Raji (cell line): ENCODE results near the gene TNK2.

Experiments
- POLR2A ChIP-seq: IDR thresholded peaks from 2 replicates; pipeline ENCODE4 v1.6.1; 2011; ENCODE audit warnings: low read depth, low read length, control low read depth; ENCODE audit not compliant: insufficient read depth

The TNK2 gene

GRCh38 chr3:195876297-195877064 lies 31.9 kb downstream of the TNK2 start:
- TF ChIP-seq POLR2A = no peak

- no peak for TF ChIP-seq POLR2A
These were observed 32.7 kb downstream of the TNK2 start for GRCh38 chr3:195875482-195876236.

- no peak for TF ChIP-seq POLR2A
These were observed 34.4 kb downstream of the TNK2 start for GRCh38 chr3:195873971-195874370.

GRCh38 chr3:195873281-195873887 lies 35.0 kb downstream of the TNK2 start:
- no peak for TF ChIP-seq POLR2A

- no peak for TF ChIP-seq POLR2A
These were observed 35.6 kb downstream of the TNK2 start for GRCh38 chr3:195872800-195873199.

- no peak for TF ChIP-seq POLR2A
These were observed 36.3 kb downstream of the TNK2 start for GRCh38 chr3:195872097-195872496.

GRCh38 chr3:195870937-195871336 lies 37.4 kb downstream of the TNK2 start:
- no peak for TF ChIP-seq POLR2A

GRCh38 chr3:195870442-195870841 lies 37.9 kb downstream of the TNK2 start:
- TF ChIP-seq POLR2A = no peak

GRCh38 chr3:195869413-195870001 lies 38.8 kb downstream of the TNK2 start:
- TF ChIP-seq POLR2A = no peak

GRCh38 chr3:195868866-195869412 lies 39.4 kb downstream of the TNK2 start:
- TF ChIP-seq POLR2A = no peak

GRCh38 chr3:195868336-195868865 lies 40.0 kb downstream of the TNK2 start:
- TF ChIP-seq POLR2A = no peak

GRCh38 chr3:195867631-195868335 lies 40.6 kb downstream of the TNK2 start:
- no peak for TF ChIP-seq POLR2A

GRCh38 chr3:195866686-195867511 lies 41.5 kb downstream of the TNK2 start:
- no peak for TF ChIP-seq POLR2A

- no peak for TF ChIP-seq POLR2A
These were observed 42.6 kb downstream of the TNK2 start for GRCh38 chr3:195865752-195866151.
